B cell (primary cell): ENCODE measurements around the gene HBZ. TPM values are rescaled to one million over a fixed set of nuclear protein-coding genes. Genes with fewer than 3 reads are reported as not detected.

Source experiments
- ATAC-seq: fragments of 200-7000 bp; cut with Tn5 transposase; one replicate; pipeline ENCODE4 v1.10.0; 2021; ENCODE audit warnings: low read depth, mild to moderate bottlenecking, moderate number of reproducible peaks, moderate library complexity
- CTCF ChIA-PET: fragments of 350-600 bp; sonication (Branson Sonifier 250); formaldehyde crosslinking; loops from one replicate; lab custom pipeline; 2021; ENCODE audit warnings: antibody characterized with exemption, inconsistent platforms; lab: Charles Lee
- POLR2A ChIA-PET: fragments of 350-600 bp; sonication (Branson Sonifier 250); formaldehyde crosslinking; loops from one replicate; lab custom pipeline; 2021; ENCODE audit warnings: antibody characterized with exemption; lab: Charles Lee
- DNase-seq: peaks from one replicate; pipeline ENCODE4 v3.0.0; 2013
- H2AFZ ChIP-seq: 2 replicates; pipeline ENCODE4 v1.6.1; 2012; ENCODE audit warnings: mild to moderate bottlenecking, low read depth, low read length; ENCODE audit not compliant: insufficient read depth, poor library complexity, severe bottlenecking
- H3K27ac ChIP-seq, 2 donors: 1 replicate in 1 of 2; 2 replicates in 1 of 2; pipeline ENCODE4 v1.5.1; 2012 to 2013; ENCODE audit warnings: low read length in 2 of 2, mild to moderate bottlenecking in 2 of 2, moderate library complexity in 1 of 2
- H3K27me3 ChIP-seq, 4 experiments: fragments of 200-600 bp in 1 of 4; sonication (generic) in 1 of 4; replicated peaks in 1 of 4; 1 replicate in 2 of 4; 2 replicates in 2 of 4; pipeline versions ENCODE4 v1.6.1 to v1.7.0; 2013 to 2016; ENCODE audit warnings: low read length in 3 of 4, mild to moderate bottlenecking in 2 of 4, mixed read lengths in 1 of 4, moderate library complexity in 1 of 4; ENCODE audit not compliant: insufficient read depth in 4 of 4, control insufficient read depth in 3 of 4; ENCODE audit errors: control extremely low read depth in 1 of 4
- H3K36me3 ChIP-seq, 2 experiments: replicated peaks in 1 of 2; 1 replicate in 1 of 2; 2 replicates in 1 of 2; pipeline versions ENCODE4 v1.6.1 to v1.7.1; 2013; ENCODE audit warnings: low read length in 1 of 2; ENCODE audit not compliant: insufficient read depth in 2 of 2, control insufficient read depth in 1 of 2; ENCODE audit errors: control extremely low read depth in 1 of 2, extremely low read depth in 1 of 2
- H3K4me1 ChIP-seq, 2 donors: fragments of 200-600 bp in 1 of 2; sonication (generic) in 1 of 2; 1 replicate in 1 of 2; 2 replicates in 1 of 2; pipeline versions ENCODE4 v1.5.1 to v1.6.1; 2013 to 2017; ENCODE audit warnings: low read length in 2 of 2; ENCODE audit not compliant: control insufficient read depth in 2 of 2, insufficient read depth in 2 of 2
- H3K4me2 ChIP-seq: replicated peaks from 2 replicates; pipeline ENCODE3; 2012; ENCODE audit warnings: mild to moderate bottlenecking, low read depth, low read length; ENCODE audit not compliant: poor library complexity, severe bottlenecking
- H3K4me3 ChIP-seq, 5 experiments: fragments of 200-600 bp in 1 of 5; sonication (generic) in 1 of 5; 1 replicate in 3 of 5; 2 replicates in 2 of 5; pipeline versions ENCODE4 v1.5.1 to v1.7.0; 2011 to 2016; ENCODE audit warnings: low read length in 4 of 5, mild to moderate bottlenecking in 4 of 5, low read depth in 2 of 5, control low read depth in 1 of 5, moderate library complexity in 1 of 5; ENCODE audit not compliant: insufficient read depth in 1 of 5; ENCODE audit errors: control extremely low read depth in 1 of 5, extremely low read depth in 1 of 5
- H3K79me2 ChIP-seq: fragments of 200-600 bp; sonication (generic); one replicate; pipeline ENCODE4 v1.6.0; 2016; ENCODE audit warnings: low read length; ENCODE audit not compliant: control insufficient read depth, insufficient read depth
- H3K9ac ChIP-seq: fragments of 200-600 bp; sonication (generic); 2 replicates; pipeline ENCODE4 v1.6.1; 2017; ENCODE audit warnings: mild to moderate bottlenecking, low read length, moderate library complexity
- H3K9me3 ChIP-seq, 3 donors: one replicate each; pipeline versions ENCODE4 v1.6.1 to v1.7.1; 2013; ENCODE audit warnings: low read length in 2 of 3; ENCODE audit not compliant: control insufficient read depth in 2 of 3, insufficient read depth in 1 of 3; ENCODE audit errors: control extremely low read depth in 1 of 3
- H4K20me1 ChIP-seq: 2 replicates; pipeline ENCODE4 v1.6.0; 2012; ENCODE audit warnings: mild to moderate bottlenecking, low read length; ENCODE audit not compliant: insufficient read depth, control insufficient read depth, poor library complexity, severe bottlenecking
- H3K27ac Mint-ChIP-seq: one replicate; pipeline ENCODE4 v1.8.0; 2021; ENCODE audit warnings: mixed read lengths
- H3K27me3 Mint-ChIP-seq: one replicate; pipeline ENCODE4 v1.8.0; 2021; ENCODE audit warnings: mixed read lengths
- H3K4me1 Mint-ChIP-seq: one replicate; pipeline ENCODE4 v1.8.0; 2021; ENCODE audit warnings: mixed read lengths
- H3K4me3 Mint-ChIP-seq: one replicate; pipeline ENCODE4 v1.8.0; 2021; ENCODE audit warnings: mixed read lengths
- H3K9me3 Mint-ChIP-seq: one replicate; pipeline ENCODE4 v1.8.0; 2022; ENCODE audit warnings: mixed read lengths; ENCODE audit not compliant: insufficient read depth
- EZH2 ChIP-seq: IDR thresholded peaks from 2 replicates; pipeline ENCODE4 v1.6.1; 2012; ENCODE audit warnings: borderline replicate concordance, low read depth, mild to moderate bottlenecking, moderate library complexity, low read length; ENCODE audit not compliant: insufficient read depth, poor library complexity, severe bottlenecking
- WGBS: methylation state at CpG from one replicate; pipeline ENCODE4 v1.1.5; 2013; ENCODE audit warnings: missing lambda C conversion rate; ENCODE audit not compliant: insufficient coverage; 5-methylcytosine and 5-hydroxymethylcytosine counted together
- intact Hi-C: fragments of 100-400 bp; cut with micrococcal nuclease; formaldehyde crosslinking; loops from one replicate; pipeline ENCODE4 v1.10.0; 2022
- polyA plus RNA-seq: library from polyadenylated mRNA; depleted of rRNA; stranded (reverse); fragments of >200 nt; gene quantifications from 2 replicates; pipeline ENCODE4 v1.2.3, GENCODE V29; 2012
- total RNA-seq, 2 donors: library from RNA; stranded (reverse); fragments of 120-200 nt in 1 of 2; gene quantifications; 1 replicate in 1 of 2; 2 replicates in 1 of 2; pipeline versions ENCODE4 v1.2.3 to v1.2.4, GENCODE V29; 2013 to 2022
- TF ChIP-seq, protein P1 (sequence below): fragments of 200-600 bp; IDR thresholded peaks from one replicate; pipeline ENCODE4 v1.8.0; 2022; ENCODE audit warnings: antibody characterized with exemption, mild to moderate bottlenecking

HBZ gene
- total and polyA plus RNA-seq, 2 donors (not counting 1 experiment from before 2014, with no cell fraction given), result not detected

- TF ChIP-seq, protein P1, sequence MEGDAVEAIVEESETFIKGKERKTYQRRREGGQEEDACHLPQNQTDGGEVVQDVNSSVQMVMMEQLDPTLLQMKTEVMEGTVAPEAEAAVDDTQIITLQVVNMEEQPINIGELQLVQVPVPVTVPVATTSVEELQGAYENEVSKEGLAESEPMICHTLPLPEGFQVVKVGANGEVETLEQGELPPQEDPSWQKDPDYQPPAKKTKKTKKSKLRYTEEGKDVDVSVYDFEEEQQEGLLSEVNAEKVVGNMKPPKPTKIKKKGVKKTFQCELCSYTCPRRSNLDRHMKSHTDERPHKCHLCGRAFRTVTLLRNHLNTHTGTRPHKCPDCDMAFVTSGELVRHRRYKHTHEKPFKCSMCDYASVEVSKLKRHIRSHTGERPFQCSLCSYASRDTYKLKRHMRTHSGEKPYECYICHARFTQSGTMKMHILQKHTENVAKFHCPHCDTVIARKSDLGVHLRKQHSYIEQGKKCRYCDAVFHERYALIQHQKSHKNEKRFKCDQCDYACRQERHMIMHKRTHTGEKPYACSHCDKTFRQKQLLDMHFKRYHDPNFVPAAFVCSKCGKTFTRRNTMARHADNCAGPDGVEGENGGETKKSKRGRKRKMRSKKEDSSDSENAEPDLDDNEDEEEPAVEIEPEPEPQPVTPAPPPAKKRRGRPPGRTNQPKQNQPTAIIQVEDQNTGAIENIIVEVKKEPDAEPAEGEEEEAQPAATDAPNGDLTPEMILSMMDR, result no peak
- TF ChIP-seq EZH2, result no peak
- POLR2A ChIA-PET, result no interaction called here
- Histone ChIP-seq H4K20me1 (peaks cover 4% of the 10 kb centered on the region), H3K79me2 (peaks cover 10% of the 10 kb centered on the region), H3K9me3 (no peaks in the 10 kb centered on the region), H3K36me3 (peaks cover 0 to 10% of the 10 kb centered on the region in 2 experiments), H3K4me1 (peaks cover 0 to 6% of the 10 kb centered on the region in 2 donors), H3K27me3 (no peaks in the 10 kb centered on the region), H3K9ac (no peak overlapping the region), H2AFZ (no peak overlapping the region), H3K27ac (no peak overlapping the region), H3K4me3 (no peak overlapping the region), H3K4me2 (no peak overlapping the region)
- intact Hi-C loops, result no loop called here
- ATAC-seq, result no peak
- Mint-ChIP-seq H3K27me3 (no peaks in the 10 kb centered on the region), H3K4me1 (peaks cover 4% of the 10 kb centered on the region), H3K9me3 (no peaks in the 10 kb centered on the region), H3K27ac (no peak overlapping the region), H3K4me3 (no peak overlapping the region)
- 67% methylated on average over 1 of the region's 2 CpGs for WGBS
- CTCF ChIA-PET, result interaction anchor here (2.3 to 4.5 kb wide), 6 partner anchors 8 to 243 kb away, joined by 7 to 43 read pairs (median 18); partner anchors contain the start of gene HBQ1
- no peak for DNase-seq
These were observed 33.6 kb upstream of the HBZ start for GRCh38 chr16:118857-119256.

- no peaks in the 10 kb centered on the region for H3K27me3 ChIP-seq
- peaks cover 4% of the 10 kb centered on the region for H3K4me1 Mint-ChIP-seq
- ChIA-PET CTCF (interaction anchor here (2.7 to 4.5 kb wide), 3 partner anchors 13 to 243 kb away, joined by 7 to 43 read pairs (median 23); no protein-coding TSS in a partner anchor), POLR2A (no interaction called here)
- peaks cover 10% of the 10 kb centered on the region for H3K79me2 ChIP-seq
- intact Hi-C loops, result no loop called here
- no peaks in the 10 kb centered on the region for H3K9me3 Mint-ChIP-seq
- no peak for DNase-seq
- 95% methylated on average over 4 of the region's 5 CpGs for WGBS
- no peak for ATAC-seq
- no peak overlapping the region for H3K4me3 Mint-ChIP-seq
- H4K20me1 ChIP-seq, result peaks cover 4% of the 10 kb centered on the region
- no peak overlapping the region for H2AFZ ChIP-seq
- TF ChIP-seq EZH2, result no peak
- TF ChIP-seq, protein P1, result no peak
- no peaks in the 10 kb centered on the region for H3K27me3 Mint-ChIP-seq
- H3K9ac ChIP-seq, result no peak overlapping the region
- H3K4me3 ChIP-seq, result no peak overlapping the region
- no peak overlapping the region for H3K27ac Mint-ChIP-seq
- no peaks in the 10 kb centered on the region for H3K9me3 ChIP-seq
- peaks cover 0 to 6% of the 10 kb centered on the region in 2 donors for H3K4me1 ChIP-seq
- no peak overlapping the region for H3K4me2 ChIP-seq
- no peak overlapping the region for H3K27ac ChIP-seq
- peaks cover 0 to 10% of the 10 kb centered on the region in 2 experiments for H3K36me3 ChIP-seq
These were observed 33.1 kb upstream of the HBZ start for GRCh38 chr16:119295-119694.
